ENCODE measurements around the gene AMBP. TPM values are rescaled to one million over a fixed set of nuclear protein-coding genes. Genes with fewer than 3 reads are reported as not detected.
A peak's percentile ranks its signal among the peaks of the same experiment; 100 is the strongest.

The AMBP gene
- total and polyA plus RNA-seq, 2 of the 13 experiments (the other 11 are each of a cell fraction or from before 2014, with no cell fraction given) = 1,510 to 2,580 TPM

- FAIRE-seq (no peak), DNase-seq (ENCODE audit: low spot score) (no peak), ATAC-seq (no peak)
- no peak overlapping the region for H3K9ac ChIP-seq (ENCODE audit: insufficient read depth, low read depth, low read length)
- H3K79me2 ChIP-seq (ENCODE audit: insufficient read depth, low read length) = peaks cover 25% of the 10 kb centered on the region
- H3K27ac ChIP-seq (ENCODE audit: extremely low read length, insufficient read depth, low read length) = no peak overlapping the region
- POLR2A ChIA-PET = interaction anchor here (2.2 kb wide), 1 partner anchor 13 kb away, joined by 14 read pairs; the partner anchor contains the start of gene AMBP
- in situ Hi-C loops (cut with HindIII; ENCODE audit: extremely low pct_ligation_motif_present, low pct_unique_long_range_greater_than_20kb) (no loop called here), intact Hi-C loops (cut with micrococcal nuclease; ENCODE audit: unreplicated experiment) (no loop called here)
- 0 out of 2 replicates have a peak overlapping the region, but pooled peaks have one; percentile 1 for H3K4me2 ChIP-seq (ENCODE audit: low read depth, low read length)
- H4K20me1 ChIP-seq (ENCODE audit: insufficient read depth, low read length) = peaks cover 90% of the 10 kb centered on the region
- no peaks in the 10 kb centered on the region for H3K9me3 ChIP-seq (ENCODE audit: low read length)
- no peak overlapping the region for H2AFZ ChIP-seq (ENCODE audit: low read length)
- no peak overlapping the region for H3K4me3 ChIP-seq (replicated peaks in 1 of 3; ENCODE audit: insufficient read depth in 1 of 3, low read depth in 2 of 3, low read length in 3 of 3)
- WGBS (ENCODE audit: low lambda C conversion rate) = 89% methylated on average over 8 of the region's 8 CpGs
- H3K27me3 ChIP-seq (ENCODE audit: control insufficient read depth in 1 of 2, insufficient read depth in 2 of 2, low read length in 2 of 2) = no peaks in the 10 kb centered on the region
- CTCF ChIA-PET (ENCODE audit: low intra/inter-chr PET ratio, low total read pairs) = no interaction called here
- TF ChIP-seq POLR2AphosphoS5 (IDR thresholded peaks at IDR 0.05; ENCODE audit: low read depth, low read length) = peak; percentile 44; the same call in 1 of the 2 replicates
- no peak for TF ChIP-seq ZNF318 (CRISPR knock-in tag; IDR thresholded peaks at IDR 0.05)
- H3K4me1 ChIP-seq (ENCODE audit: insufficient read depth, low read length) = peaks cover 98% of the 10 kb centered on the region
- BruUV-seq (replicated peaks) = no TSS peak
- peaks cover 30 to 90% of the 10 kb centered on the region in 2 experiments for H3K36me3 ChIP-seq (replicated peaks in 1 of 2; ENCODE audit: control insufficient read depth in 1 of 2, insufficient read depth in 2 of 2, low read length in 2 of 2)
Observed at GRCh38 chr9:114065304-114065703, 12.8 kb downstream of the AMBP start.
